ENCODE results near the gene RPAP2. TPM values are rescaled to one million over a fixed set of nuclear protein-coding genes. Genes with fewer than 3 reads are reported as not detected.
"Not testable (repeated sequence)": the region's sequence is repeated elsewhere in the genome, so short reads cannot be mapped to it uniquely, and the experiment has no call there.

RPAP2 gene
- total and polyA plus RNA-seq, 10 of the 15 experiments (the other 5 are each of a cell fraction or from before 2014, with no cell fraction given) = 11.4 to 39.5 (median 21.7) TPM

DNA sequence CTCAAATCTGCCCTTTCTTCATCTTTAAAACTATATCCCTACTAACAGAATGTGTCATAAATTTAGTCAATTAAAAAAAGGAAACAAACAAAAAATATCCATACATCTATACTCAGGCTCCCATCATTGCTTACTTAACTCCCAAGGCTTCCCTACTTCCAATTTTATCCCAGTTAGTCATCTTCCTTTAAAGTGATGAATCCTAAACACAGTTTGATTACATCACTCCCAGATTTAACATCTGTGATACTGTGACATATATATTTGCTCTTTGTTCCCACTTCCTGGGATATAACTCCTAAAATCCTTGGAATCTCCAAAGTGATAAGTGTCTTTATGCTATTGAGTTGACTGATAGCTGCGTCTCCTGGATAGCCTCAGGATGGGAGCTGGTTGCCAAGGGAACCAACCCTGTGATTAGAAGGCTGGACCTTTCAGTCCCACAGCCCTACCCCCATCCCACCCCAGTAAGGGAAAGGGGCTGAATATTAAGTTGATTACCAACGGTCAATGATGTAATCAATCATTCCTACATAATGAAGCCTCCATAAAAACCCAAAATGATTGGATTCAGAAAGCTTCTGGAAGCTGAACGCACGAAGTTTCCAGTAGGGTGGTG is 21.6 kb upstream of the RPAP2 start:
- in situ Hi-C loops (cut with MboI) (no loop called here), intact Hi-C loops (cut with micrococcal nuclease; ENCODE audit: unreplicated experiment) (no loop called here)
- POLR2A ChIA-PET = no interaction called here
- BruUV-seq (replicated peaks) = no TSS peak
- peaks cover 0 to 3% of the 10 kb centered on the region in 2 experiments; a peak in 2 of 4 replicates for H3K36me3 ChIP-seq (ENCODE audit: control insufficient read depth in 2 of 2, insufficient read depth in 2 of 2, low read length in 1 of 2)
- SMC1A ChIA-PET (ENCODE audit: uncharacterized antibody, unreplicated experiment) = no interaction called here
- no peak overlapping the region for H2AFZ ChIP-seq (ENCODE audit: control insufficient read depth, low read depth, low read length)
- H3K27me3 ChIP-seq (replicated peaks in 1 of 2; ENCODE audit: control insufficient read depth in 2 of 2, insufficient read depth in 2 of 2, low read length in 1 of 2) = no peaks in the 10 kb centered on the region
- H4K20me1 ChIP-seq (ENCODE audit: control insufficient read depth, insufficient read depth) = no peaks in the 10 kb centered on the region
- H3K27ac ChIP-seq (ENCODE audit: control insufficient read depth, insufficient read depth) = no peak overlapping the region
- no peak overlapping the region for H3K4me2 ChIP-seq (ENCODE audit: control insufficient read depth, insufficient read depth)
- ATAC-seq (no peak), DNase-seq (ENCODE audit: low read depth, low spot score) (no peak), FAIRE-seq (no peak)
- H3K4me3 ChIP-seq = no peak overlapping the region
- TF ChIP-seq GATAD2B (conservative IDR thresholded peaks at IDR 0.05; ENCODE audit: low read depth) (no peak), TAF1 (IDR thresholded peaks at IDR 0.05; ENCODE audit: borderline replicate concordance, low read depth, low read length) (no peak), RFX5 (IDR thresholded peaks at IDR 0.05; ENCODE audit: low read depth, low read length) (no peak), SMARCA5 (IDR thresholded peaks at IDR 0.05) (no peak)
- TF ChIP-seq, protein P1, sequence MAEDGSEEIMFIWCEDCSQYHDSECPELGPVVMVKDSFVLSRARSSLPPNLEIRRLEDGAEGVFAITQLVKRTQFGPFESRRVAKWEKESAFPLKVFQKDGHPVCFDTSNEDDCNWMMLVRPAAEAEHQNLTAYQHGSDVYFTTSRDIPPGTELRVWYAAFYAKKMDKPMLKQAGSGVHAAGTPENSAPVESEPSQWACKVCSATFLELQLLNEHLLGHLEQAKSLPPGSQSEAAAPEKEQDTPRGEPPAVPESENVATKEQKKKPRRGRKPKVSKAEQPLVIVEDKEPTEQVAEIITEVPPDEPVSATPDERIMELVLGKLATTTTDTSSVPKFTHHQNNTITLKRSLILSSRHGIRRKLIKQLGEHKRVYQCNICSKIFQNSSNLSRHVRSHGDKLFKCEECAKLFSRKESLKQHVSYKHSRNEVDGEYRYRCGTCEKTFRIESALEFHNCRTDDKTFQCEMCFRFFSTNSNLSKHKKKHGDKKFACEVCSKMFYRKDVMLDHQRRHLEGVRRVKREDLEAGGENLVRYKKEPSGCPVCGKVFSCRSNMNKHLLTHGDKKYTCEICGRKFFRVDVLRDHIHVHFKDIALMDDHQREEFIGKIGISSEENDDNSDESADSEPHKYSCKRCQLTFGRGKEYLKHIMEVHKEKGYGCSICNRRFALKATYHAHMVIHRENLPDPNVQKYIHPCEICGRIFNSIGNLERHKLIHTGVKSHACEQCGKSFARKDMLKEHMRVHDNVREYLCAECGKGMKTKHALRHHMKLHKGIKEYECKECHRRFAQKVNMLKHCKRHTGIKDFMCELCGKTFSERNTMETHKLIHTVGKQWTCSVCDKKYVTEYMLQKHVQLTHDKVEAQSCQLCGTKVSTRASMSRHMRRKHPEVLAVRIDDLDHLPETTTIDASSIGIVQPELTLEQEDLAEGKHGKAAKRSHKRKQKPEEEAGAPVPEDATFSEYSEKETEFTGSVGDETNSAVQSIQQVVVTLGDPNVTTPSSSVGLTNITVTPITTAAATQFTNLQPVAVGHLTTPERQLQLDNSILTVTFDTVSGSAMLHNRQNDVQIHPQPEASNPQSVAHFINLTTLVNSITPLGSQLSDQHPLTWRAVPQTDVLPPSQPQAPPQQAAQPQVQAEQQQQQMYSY (CRISPR knock-in tag; IDR thresholded peaks at IDR 0.05) = no peak
- H3K9me3 ChIP-seq (replicated peaks; ENCODE audit: control insufficient read depth, insufficient read depth, low read length) = no peaks in the 10 kb centered on the region
- H3K79me2 ChIP-seq (ENCODE audit: control insufficient read depth, insufficient read depth, low read length) = no peaks in the 10 kb centered on the region
- H3K9ac ChIP-seq (ENCODE audit: control insufficient read depth, insufficient read depth, low read length) = no peak overlapping the region
- CTCF ChIA-PET = no interaction called here
- H3K4me1 ChIP-seq (ENCODE audit: control insufficient read depth, insufficient read depth, low read length) = no peaks in the 10 kb centered on the region
- RAD21 ChIA-PET (ENCODE audit: unreplicated experiment) = no interaction called here
- 97% methylated on average over 4 of the region's 4 CpGs for WGBS (ENCODE audit: insufficient coverage, insufficient replicate concordance, low lambda C conversion rate, missing lambda C conversion rate)

DNA sequence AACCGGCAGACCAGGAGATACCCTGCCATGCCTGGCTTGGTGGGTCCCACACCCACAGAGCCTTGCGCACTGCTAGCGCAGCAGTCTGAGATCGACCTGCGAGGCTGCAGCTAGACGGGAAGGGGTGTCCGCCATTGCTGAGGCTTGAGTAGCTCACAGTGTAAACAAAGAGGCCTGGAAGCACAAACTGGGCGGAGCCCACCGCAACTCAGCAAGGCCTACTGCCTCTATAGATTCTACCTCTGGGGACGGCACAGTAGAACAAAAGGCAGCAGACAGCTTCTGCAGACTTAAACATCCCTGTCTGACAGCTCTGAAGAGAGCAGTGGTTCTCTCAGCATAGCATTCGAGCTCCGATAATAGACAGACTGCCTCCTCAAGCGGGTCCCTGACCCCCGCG is 19.1 kb upstream of the RPAP2 start:
- FAIRE-seq; RAD21 ChIA-PET (ENCODE audit: unreplicated experiment); POLR2A ChIA-PET; H3K4me3 ChIP-seq; H3K27ac ChIP-seq (ENCODE audit: control insufficient read depth, insufficient read depth); H3K9me3 ChIP-seq (replicated peaks; ENCODE audit: control insufficient read depth, insufficient read depth, low read length); H3K27me3 ChIP-seq (replicated peaks in 1 of 2; ENCODE audit: control insufficient read depth in 2 of 2, insufficient read depth in 2 of 2, low read length in 1 of 2); H3K79me2 ChIP-seq (ENCODE audit: control insufficient read depth, insufficient read depth, low read length); H3K4me1 ChIP-seq (ENCODE audit: control insufficient read depth, insufficient read depth, low read length); H4K20me1 ChIP-seq (ENCODE audit: control insufficient read depth, insufficient read depth); H3K9ac ChIP-seq (ENCODE audit: control insufficient read depth, insufficient read depth, low read length); DNase-seq (ENCODE audit: low read depth, low spot score); BruUV-seq (replicated peaks); H2AFZ ChIP-seq (ENCODE audit: control insufficient read depth, low read depth, low read length); H3K36me3 ChIP-seq (ENCODE audit: control insufficient read depth in 2 of 2, insufficient read depth in 2 of 2, low read length in 1 of 2); in situ Hi-C loops (cut with MboI); intact Hi-C loops (cut with micrococcal nuclease; ENCODE audit: unreplicated experiment); H3K4me2 ChIP-seq (ENCODE audit: control insufficient read depth, insufficient read depth); ATAC-seq: not testable (repeated sequence)
- ChIA-PET CTCF (interaction anchor here (0.6 kb wide), 1 partner anchor 48 kb away, joined by 3 read pairs; no protein-coding TSS in a partner anchor), SMC1A (ENCODE audit: uncharacterized antibody, unreplicated experiment) (interaction anchor here (1.3 kb wide), 1 partner anchor 26 kb away, joined by 3 read pairs; no protein-coding TSS in a partner anchor)
- 98% methylated on average over 15 of the region's 15 CpGs for WGBS (ENCODE audit: insufficient coverage, insufficient replicate concordance, low lambda C conversion rate, missing lambda C conversion rate)

DNA sequence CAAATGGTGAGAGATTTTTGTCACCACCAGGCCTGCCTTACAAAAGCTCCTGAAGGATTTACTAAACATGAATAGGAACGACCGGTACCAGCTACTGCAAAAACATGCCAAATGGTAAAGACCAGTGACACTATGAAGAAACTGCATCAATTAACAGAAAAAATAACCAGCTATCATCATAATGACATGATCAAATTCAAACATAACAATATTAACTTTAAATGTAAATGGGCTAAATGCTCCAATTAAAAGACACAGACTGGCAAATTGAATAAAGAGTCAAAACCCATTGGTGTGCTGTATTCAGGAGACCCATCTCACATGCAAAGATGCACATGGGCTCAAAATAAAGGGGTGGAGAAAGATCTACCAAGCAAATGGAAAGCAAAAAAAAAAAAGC is 17.4 kb upstream of the RPAP2 start:
- H3K36me3 ChIP-seq (ENCODE audit: control insufficient read depth in 2 of 2, insufficient read depth in 2 of 2, low read length in 1 of 2); H3K4me1 ChIP-seq (ENCODE audit: control insufficient read depth, insufficient read depth, low read length); H3K9ac ChIP-seq (ENCODE audit: control insufficient read depth, insufficient read depth, low read length); H3K4me2 ChIP-seq (ENCODE audit: control insufficient read depth, insufficient read depth); intact Hi-C loops (cut with micrococcal nuclease; ENCODE audit: unreplicated experiment); DNase-seq (ENCODE audit: low read depth, low spot score); H3K27me3 ChIP-seq (replicated peaks in 1 of 2; ENCODE audit: control insufficient read depth in 2 of 2, insufficient read depth in 2 of 2, low read length in 1 of 2); H2AFZ ChIP-seq (ENCODE audit: control insufficient read depth, low read depth, low read length); SMC1A ChIA-PET (ENCODE audit: uncharacterized antibody, unreplicated experiment); H3K4me3 ChIP-seq; in situ Hi-C loops (cut with MboI); POLR2A ChIA-PET; FAIRE-seq; H3K27ac ChIP-seq (ENCODE audit: control insufficient read depth, insufficient read depth); H3K79me2 ChIP-seq (ENCODE audit: control insufficient read depth, insufficient read depth, low read length); H4K20me1 ChIP-seq (ENCODE audit: control insufficient read depth, insufficient read depth); BruUV-seq (replicated peaks); ATAC-seq; H3K9me3 ChIP-seq (replicated peaks; ENCODE audit: control insufficient read depth, insufficient read depth, low read length): not testable (repeated sequence)
- RAD21 ChIA-PET (ENCODE audit: unreplicated experiment) = interaction anchor here (0.7 kb wide), 1 partner anchor 1115 kb away, joined by 3 read pairs; no protein-coding TSS in a partner anchor
- CTCF ChIA-PET = interaction anchor here (0.6 to 1.2 kb wide), 2 partner anchors 26 to 34 kb away, joined by 3 read pairs; no protein-coding TSS in a partner anchor
- 100% methylated on average over 2 of the region's 2 CpGs for WGBS (ENCODE audit: insufficient coverage, insufficient replicate concordance, low lambda C conversion rate, missing lambda C conversion rate)
